ENCODE measurements around the gene AGAP5.
"Not testable (repeated sequence)": the region's sequence is repeated elsewhere in the genome, so short reads cannot be mapped to it uniquely, and the experiment has no call there.

DNA sequence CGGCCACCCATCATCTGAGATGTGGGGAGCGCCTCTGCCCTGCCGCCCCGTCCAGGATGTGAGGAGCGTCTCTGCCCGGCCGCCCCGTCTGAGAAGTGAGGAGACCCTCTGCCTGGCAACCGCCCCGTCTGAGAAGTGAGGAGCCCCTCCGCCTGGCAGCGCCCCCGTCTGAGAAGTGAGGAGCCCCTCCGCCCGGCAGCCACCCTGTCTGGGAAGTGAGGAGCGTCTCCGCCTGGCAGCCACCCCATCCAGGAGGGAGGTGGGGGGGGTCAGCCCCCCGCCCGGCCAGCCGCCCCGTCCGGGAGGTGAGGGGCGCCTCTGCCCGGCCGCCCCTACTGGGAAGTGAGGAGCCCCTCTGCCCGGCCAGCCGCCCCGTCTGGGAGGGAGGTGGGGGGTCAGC lies 8.3 kb downstream of the AGAP5 start:
- TF ChIP-seq, protein P1, sequence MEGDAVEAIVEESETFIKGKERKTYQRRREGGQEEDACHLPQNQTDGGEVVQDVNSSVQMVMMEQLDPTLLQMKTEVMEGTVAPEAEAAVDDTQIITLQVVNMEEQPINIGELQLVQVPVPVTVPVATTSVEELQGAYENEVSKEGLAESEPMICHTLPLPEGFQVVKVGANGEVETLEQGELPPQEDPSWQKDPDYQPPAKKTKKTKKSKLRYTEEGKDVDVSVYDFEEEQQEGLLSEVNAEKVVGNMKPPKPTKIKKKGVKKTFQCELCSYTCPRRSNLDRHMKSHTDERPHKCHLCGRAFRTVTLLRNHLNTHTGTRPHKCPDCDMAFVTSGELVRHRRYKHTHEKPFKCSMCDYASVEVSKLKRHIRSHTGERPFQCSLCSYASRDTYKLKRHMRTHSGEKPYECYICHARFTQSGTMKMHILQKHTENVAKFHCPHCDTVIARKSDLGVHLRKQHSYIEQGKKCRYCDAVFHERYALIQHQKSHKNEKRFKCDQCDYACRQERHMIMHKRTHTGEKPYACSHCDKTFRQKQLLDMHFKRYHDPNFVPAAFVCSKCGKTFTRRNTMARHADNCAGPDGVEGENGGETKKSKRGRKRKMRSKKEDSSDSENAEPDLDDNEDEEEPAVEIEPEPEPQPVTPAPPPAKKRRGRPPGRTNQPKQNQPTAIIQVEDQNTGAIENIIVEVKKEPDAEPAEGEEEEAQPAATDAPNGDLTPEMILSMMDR (IDR thresholded peaks at IDR 0.05), result not testable (repeated sequence)
- not testable (repeated sequence) for TF ChIP-seq POLR2AphosphoS5, POLR2A (IDR thresholded peaks at IDR 0.05)
